ENCODE data around the gene BANK1.
"Not testable (repeated sequence)": the region's sequence is repeated elsewhere in the genome, so short reads cannot be mapped to it uniquely, and the experiment has no call there.

The BANK1 gene

DNA sequence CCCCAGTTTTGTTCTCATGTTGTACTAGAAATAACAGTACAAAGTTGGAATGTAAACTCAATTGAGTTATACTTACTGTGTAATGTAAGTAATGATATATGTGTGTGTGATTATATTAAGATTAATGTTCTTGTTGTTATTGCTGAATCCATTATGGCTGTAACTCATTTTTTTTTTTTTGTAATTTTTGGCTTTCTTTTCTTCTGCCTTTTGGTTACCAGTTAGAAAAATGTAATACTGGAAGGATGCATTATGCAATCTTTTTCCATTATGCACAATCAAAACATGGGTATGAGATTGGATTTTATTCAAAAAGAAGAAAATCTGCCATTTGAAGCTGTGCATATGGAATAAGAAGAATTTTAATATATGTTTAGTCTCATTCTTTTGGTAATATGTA, 34.0 kb downstream of the BANK1 start:
- no peak for DNase-seq

DNA sequence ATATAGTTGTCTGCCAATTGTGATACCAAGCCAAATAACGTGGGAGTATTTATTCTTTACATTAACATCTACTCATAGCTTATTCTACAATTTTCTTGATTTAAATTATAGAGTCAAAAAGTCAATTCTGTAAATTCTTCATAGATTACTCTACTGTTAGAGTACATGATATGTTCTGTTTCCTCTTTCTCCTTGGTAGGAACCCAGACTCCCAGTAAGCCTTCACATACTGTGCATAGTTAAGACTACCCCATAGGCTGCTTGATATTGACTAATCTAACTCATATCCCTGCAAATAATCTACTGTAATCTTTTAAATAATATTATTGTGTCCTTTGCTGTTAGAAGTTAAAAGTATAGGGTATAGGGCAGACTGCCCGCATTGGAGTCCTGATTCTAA, 35.4 kb downstream of the BANK1 start:
- DNase-seq: no peak

GRCh38 chr4:101831816-101832215, 41.3 kb downstream of the BANK1 start:
- no peak for DNase-seq

DNA sequence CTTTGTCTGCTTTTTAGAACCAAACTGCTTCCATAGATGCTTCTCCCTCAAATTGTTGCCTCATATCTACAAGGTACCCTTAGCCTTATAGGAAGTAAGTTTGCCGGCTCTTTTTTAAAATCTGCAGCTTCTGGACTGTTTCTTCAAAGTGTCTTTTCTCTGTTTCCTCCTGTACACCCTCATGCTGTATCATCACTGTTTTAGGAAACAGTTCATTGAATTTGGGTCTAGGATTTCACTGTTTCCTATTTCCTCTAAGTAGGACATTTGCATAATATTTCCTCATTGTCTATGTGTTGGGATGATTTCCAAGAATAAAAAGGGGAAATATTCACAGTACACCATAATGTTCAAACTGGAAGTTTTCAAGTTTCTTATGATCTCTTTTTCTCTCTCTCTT, 43.0 kb downstream of the BANK1 start:
- no peak for DNase-seq

DNA sequence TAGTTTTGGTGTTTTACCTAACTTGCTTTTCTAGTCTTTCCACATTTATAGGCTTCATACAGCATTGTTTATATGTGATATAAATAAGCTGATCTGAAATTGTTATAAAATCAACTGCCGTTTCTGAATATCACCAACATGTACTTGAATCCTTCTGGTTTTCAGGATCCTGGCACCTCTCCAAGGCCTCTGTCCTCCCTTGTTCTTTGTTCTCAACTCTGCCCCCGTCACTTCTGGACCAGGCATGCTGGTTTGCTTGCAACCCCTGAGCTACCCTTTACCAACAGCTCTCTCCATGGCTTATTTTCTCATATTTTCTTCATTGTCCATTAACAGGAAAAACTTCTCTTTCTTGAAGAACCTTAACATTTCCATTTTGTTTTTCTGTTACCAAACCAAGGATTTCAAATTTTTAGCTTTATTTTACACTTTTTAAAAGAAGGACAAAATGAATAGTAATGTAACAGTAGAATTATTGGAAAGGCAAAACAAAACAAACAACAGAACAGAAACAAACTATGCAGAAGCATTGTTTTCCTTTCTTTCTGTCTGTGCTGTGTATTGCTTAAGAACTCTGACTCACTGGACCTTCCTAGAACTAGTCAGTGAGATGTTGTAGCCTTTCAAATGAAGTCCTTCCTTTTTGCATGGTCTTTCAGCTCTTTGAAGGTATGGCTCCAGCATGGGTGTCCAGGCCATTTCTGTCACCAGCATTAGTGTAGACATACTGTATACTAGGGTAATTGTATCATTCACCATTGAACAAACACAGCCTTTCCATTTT, 44.8 kb downstream of the BANK1 start:
- DNase-seq: peak; percentile 12 to 73

- DNase-seq: no peak
Observed at GRCh38 chr4:101843054-101843453, 52.5 kb downstream of the BANK1 start.

GRCh38 chr4:101846550-101846949, 56.0 kb downstream of the BANK1 start:
- no peak for DNase-seq

DNA sequence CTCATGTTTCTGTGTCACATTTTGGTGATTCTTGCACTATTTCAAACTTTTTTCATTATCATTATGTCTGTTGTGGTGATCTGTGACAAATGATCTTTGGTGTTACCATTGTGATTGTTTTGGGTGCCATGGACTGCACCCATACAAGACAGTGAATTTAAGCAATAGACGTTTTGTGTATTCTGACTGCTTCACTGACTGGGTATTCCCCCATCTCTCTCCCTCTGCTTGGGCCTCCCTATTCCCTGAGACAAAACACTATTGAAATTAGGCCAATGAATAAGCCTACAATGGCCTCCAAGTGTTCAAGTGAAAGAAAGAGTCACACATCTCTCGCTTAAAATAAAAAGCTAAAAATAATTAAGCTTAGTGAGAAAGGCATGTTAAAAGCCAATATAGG, 60.2 kb downstream of the BANK1 start:
- DNase-seq: no peak

GRCh38 chr4:101851672-101852071, 61.1 kb downstream of the BANK1 start:
- DNase-seq: no peak

GRCh38 chr4:101853028-101853427, 62.5 kb downstream of the BANK1 start:
- DNase-seq: no peak

GRCh38 chr4:101853691-101854090, 63.2 kb downstream of the BANK1 start:
- no peak for DNase-seq

DNA sequence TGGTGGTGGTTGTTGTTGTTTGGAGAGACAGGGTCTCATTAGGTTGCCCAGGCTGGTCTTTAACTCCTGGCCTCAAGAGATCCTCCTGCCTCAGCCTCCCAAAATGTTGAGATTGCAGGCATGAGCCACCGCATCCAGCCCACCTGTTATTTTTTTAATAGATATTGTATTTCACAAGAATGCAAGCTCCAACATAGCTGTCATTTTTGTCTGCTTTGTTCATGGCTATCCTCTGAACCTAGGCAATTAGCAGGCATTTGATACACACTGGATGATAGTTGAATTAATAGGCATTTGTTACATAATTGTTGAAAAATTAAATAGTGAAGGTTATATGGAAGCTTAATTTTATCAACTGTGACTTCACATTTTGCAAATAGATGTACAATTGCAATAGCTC, 64.7 kb downstream of the BANK1 start:
- no peak for DNase-seq

GRCh38 chr4:101856149-101856548, 65.6 kb downstream of the BANK1 start:
- DNase-seq: no peak

DNA sequence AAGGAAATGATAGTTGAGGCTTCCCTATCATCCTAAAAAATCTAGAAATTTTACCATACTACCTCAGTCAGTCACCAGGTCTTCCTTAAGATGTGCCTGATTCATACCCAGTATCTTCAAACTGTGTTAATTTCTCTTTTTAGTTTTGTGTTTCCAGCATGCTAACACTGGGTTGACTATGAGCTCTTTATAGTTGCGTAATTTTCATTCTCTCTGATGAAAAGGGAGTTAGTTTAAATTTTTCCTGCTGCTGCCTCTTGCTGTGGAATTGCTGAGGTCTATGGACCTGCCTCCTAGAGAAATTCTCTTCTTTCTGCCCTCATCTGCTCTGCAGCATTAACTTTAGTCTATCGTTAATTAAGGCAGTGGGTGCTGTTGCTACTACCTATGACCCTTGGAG, 66.6 kb downstream of the BANK1 start:
- no peak for DNase-seq

DNA sequence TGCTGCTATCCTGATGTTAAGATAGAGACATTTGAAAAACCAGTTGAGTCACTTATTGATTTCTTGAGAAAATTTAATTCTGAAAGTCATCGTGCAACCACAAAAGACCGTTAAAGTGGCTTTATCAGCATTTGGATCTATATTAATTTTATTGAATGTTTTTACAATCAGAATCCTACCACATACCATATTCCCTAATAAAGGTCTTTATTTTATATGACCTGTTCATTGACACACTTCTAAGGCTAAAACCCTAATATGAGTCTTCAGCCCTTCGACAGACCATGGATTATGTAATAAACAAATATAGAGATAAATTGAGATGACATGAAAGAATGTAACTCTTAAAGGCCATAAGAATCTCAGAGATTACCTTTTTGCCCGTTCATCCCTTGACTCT, 68.1 kb downstream of the BANK1 start:
- no peak for DNase-seq

DNA sequence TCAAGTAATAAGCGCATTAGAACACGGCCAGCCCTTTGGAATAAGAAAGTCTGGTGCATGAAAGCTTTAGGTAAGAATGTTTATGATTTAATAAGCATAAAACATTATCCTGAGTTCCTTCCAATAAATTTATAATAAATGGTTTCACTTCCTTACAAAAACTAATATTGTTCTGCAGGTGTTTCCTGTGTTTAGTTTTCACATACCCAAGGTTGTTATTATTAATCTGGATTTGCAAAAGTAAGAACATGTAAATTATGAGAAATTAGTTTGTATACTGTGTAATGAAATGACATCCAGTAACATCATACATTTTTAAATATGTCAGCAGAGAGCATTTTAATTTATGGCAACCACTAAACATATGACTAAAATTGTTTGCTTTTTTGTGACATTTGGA, 72.1 kb downstream of the BANK1 start:
- no peak for DNase-seq

GRCh38 chr4:101864660-101865059, 74.1 kb downstream of the BANK1 start:
- no peak for DNase-seq

- DNase-seq: no peak
Observed at GRCh38 chr4:101865501-101866062, 75.1 kb downstream of the BANK1 start.

DNA sequence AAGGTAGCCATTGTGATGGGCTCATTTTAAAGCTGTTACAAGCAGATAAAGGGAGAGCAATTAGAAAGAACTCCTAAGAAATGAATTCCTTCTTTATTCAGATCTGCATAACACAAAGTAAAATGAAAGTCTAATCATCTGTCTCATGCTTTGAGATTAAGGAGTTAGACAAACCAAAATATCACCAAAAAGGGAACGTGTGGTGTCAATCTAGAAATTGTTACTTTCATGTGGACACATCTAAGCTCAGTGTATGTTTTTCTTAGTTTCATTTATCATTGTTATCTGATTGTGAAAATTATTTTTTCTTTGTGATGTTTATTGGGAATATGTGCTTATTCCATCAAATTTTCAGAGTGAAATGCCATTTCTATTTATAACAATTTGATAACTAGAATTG, 80.3 kb downstream of the BANK1 start:
- no peak for DNase-seq

DNA sequence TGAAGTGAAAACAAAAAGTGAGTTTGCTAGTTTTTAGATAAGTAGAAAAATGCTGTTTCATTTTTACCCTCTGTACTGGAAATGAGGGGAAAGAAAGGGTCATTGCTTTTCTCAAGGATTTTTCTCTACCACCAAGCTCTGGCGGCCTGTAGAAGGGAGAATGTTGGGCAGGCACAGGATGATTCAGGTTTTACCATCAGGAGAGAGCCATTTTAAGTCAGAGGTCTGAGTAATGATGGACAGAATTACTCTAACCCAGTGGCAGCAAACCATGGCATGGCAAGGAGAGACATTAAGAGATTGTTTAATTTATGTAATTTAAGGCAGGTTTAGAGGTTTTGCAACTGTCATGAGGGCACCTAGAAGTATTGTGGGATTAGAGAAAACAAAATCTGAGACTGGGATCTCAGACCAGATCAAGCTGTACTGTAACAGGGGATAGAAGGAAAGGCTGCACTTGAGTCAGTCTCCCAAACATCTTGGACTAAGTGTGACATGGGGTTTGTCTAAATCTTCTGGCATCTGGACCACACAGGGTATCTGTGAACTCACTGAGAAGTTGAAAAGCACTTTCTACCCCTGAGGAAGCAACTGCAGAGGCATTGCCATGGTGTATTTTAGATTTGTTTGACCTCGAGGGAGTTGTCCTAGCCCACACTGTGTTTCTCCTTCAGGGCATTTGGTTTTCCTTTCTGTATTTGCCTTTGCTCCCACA, 81.6 kb downstream of the BANK1 start:
- DNase-seq: no peak

DNA sequence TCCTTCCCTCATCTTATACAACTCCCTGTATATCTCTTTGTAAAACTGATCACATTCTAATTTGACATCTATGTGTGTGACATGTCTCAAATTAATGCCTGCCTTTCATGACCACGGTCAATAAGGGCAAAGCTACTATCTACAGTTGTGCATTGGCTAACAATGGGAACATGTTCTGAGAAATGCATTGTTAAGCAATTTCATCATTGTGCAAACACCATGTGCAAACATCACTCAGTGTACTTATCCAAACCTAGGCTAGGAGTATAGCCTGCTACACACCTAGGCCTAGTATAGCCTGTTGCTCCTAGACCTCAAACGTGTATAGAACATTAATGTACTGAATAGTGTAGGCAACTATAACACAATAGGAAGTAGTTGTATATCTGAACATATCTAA, 95.0 kb downstream of the BANK1 start:
- no peak for DNase-seq

DNA sequence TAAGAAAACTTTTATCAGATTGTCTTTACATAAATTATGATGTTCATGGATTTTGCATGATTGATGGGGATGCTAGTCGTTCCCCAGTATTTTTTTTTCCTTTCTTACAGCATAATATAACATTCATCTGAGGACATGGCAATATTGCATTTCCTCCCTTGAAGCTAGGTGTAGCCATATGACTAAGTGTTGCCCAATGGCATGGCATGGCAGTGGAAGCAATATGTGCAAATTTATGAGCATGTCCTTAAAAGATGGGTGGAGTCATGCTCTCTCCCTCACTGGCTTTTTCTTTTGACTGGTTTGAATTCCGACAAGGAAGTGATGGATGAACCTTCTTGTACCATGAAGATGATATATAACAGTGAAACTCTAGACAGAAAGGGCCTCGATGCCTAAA, 96.3 kb downstream of the BANK1 start:
- no peak for DNase-seq

DNA sequence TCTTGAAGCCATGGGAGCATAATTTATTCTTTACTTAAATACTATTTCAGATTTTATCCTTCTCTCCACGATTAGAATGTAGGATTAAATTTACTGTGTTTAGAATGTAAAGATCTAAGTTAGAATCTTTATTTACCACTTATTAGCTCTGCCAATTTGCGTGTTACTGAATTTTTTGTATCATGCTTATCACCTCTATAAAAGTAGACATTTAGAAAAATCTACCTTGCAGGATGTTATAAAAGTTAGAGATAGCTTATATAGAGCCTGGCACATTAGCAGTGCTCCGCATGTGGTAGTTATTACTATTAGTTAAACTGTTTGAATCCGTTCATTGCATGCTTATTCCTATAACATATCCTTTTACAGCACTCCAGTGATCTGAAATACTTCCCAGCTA, 97.9 kb downstream of the BANK1 start:
- no peak for DNase-seq

GRCh38 chr4:101905527-101905926, 115.0 kb downstream of the BANK1 start:
- DNase-seq: not testable (repeated sequence)

Data from NCI-H446 (cell line).